ENCODE results near the gene AGTPBP1. TPM values are rescaled to one million over a fixed set of nuclear protein-coding genes. Genes with fewer than 3 reads are reported as not detected.

AGTPBP1 gene
- total RNA-seq, 4 donors from 2014 or later, result 3.7 to 18.1 (median 11.4) TPM

- whole genome bisulfite sequencing, 2 donors, result 56 to 83% methylated on average over 1 of the region's 1 CpG
- TF ChIP-seq POLR2A (IDR thresholded peaks at IDR 0.05), result no peak
- TF ChIP-seq CTCF (IDR thresholded peaks at IDR 0.05), result no peak
- Histone ChIP-seq H3K27ac (no peak overlapping the region), H3K4me3 (no peak overlapping the region), H3K36me3 (no peaks in the 10 kb centered on the region), H3K27me3 (peaks cover 0 to 3% (median 0%) of the 10 kb centered on the region in 4 donors), H3K9me3 (no peaks in the 10 kb centered on the region), H3K4me1 (no peaks in the 10 kb centered on the region)
- intact Hi-C loops (cut with DNase I), result no loop called here
- no peak for DNase-seq
Observed at GRCh38 chr9:85543196-85543595, 198.6 kb downstream of the AGTPBP1 start.

- DNase-seq, result no peak
- no peak overlapping the region for H3K4me3 ChIP-seq
- H3K4me1 ChIP-seq, result no peaks in the 10 kb centered on the region
- H3K27me3 ChIP-seq, result peaks cover 0 to 3% (median 0%) of the 10 kb centered on the region in 4 donors
- no peaks in the 10 kb centered on the region for H3K36me3 ChIP-seq
- no peaks in the 10 kb centered on the region for H3K9me3 ChIP-seq
- WGBS, 2 donors, result 74 to 91% methylated on average over 4 of the region's 4 CpGs
- intact Hi-C loops (cut with DNase I), result no loop called here
- TF ChIP-seq POLR2A (IDR thresholded peaks at IDR 0.05) (no peak), CTCF (IDR thresholded peaks at IDR 0.05) (no peak)
- no peak overlapping the region for H3K27ac ChIP-seq
Observed at GRCh38 chr9:85541876-85542275, 199.9 kb downstream of the AGTPBP1 start.

- no peak overlapping the region for H3K27ac ChIP-seq
- no peak overlapping the region for H3K4me3 ChIP-seq
- 83 to 94% methylated on average over 6 of the region's 6 CpGs for WGBS, 2 donors
- DNase-seq, result no peak
- no peaks in the 10 kb centered on the region for H3K36me3 ChIP-seq
- no peaks in the 10 kb centered on the region for H3K4me1 ChIP-seq
- intact Hi-C loops (cut with DNase I), result no loop called here
- TF ChIP-seq CTCF (IDR thresholded peaks at IDR 0.05) (no peak), POLR2A (IDR thresholded peaks at IDR 0.05) (no peak)
- H3K27me3 ChIP-seq, result peaks cover 0 to 55% (median 0%) of the 10 kb centered on the region in 4 donors
- no peaks in the 10 kb centered on the region for H3K9me3 ChIP-seq
Observed at GRCh38 chr9:85536514-85536913, 205.2 kb downstream of the AGTPBP1 start.

GRCh38 chr9:85536076-85536475 lies 205.7 kb downstream of the AGTPBP1 start:
- H3K36me3 ChIP-seq, result no peaks in the 10 kb centered on the region
- H3K4me1 ChIP-seq, result no peaks in the 10 kb centered on the region
- TF ChIP-seq POLR2A (IDR thresholded peaks at IDR 0.05) (no peak), CTCF (IDR thresholded peaks at IDR 0.05) (no peak)
- intact Hi-C loops (cut with DNase I), result no loop called here
- H3K4me3 ChIP-seq, result no peak overlapping the region
- peaks cover 0 to 58% (median 0%) of the 10 kb centered on the region in 4 donors for H3K27me3 ChIP-seq
- no peaks in the 10 kb centered on the region for H3K9me3 ChIP-seq
- no peak for DNase-seq
- WGBS, 2 donors, result 41 to 48% methylated on average over 2 of the region's 2 CpGs
- no peak overlapping the region for H3K27ac ChIP-seq

GRCh38 chr9:85534340-85534739 lies 207.4 kb downstream of the AGTPBP1 start:
- no peaks in the 10 kb centered on the region for H3K4me1 ChIP-seq
- TF ChIP-seq CTCF (IDR thresholded peaks at IDR 0.05), result no peak
- TF ChIP-seq POLR2A (IDR thresholded peaks at IDR 0.05), result no peak
- no peak for DNase-seq
- no peak overlapping the region for H3K27ac ChIP-seq
- no peak overlapping the region for H3K4me3 ChIP-seq
- intact Hi-C loops (cut with DNase I), result no loop called here
- no peaks in the 10 kb centered on the region for H3K36me3 ChIP-seq
- H3K27me3 ChIP-seq, result peaks cover 0 to 75% (median 0%) of the 10 kb centered on the region in 4 donors
- WGBS, 2 donors, result 70 to 95% methylated on average over 7 to 8 of the region's 8 CpGs
- H3K9me3 ChIP-seq, result no peaks in the 10 kb centered on the region
